Measurements from ENCODE around the gene FTSJ1. TPM values are rescaled to one million over a fixed set of nuclear protein-coding genes. Genes with fewer than 3 reads are reported as not detected.

Gene FTSJ1
- total RNA-seq, 5 donors from 2014 or later (not counting 1 experiment from before 2014, with no cell fraction given), result 51.4 to 64.9 (median 56.8) TPM

DNA sequence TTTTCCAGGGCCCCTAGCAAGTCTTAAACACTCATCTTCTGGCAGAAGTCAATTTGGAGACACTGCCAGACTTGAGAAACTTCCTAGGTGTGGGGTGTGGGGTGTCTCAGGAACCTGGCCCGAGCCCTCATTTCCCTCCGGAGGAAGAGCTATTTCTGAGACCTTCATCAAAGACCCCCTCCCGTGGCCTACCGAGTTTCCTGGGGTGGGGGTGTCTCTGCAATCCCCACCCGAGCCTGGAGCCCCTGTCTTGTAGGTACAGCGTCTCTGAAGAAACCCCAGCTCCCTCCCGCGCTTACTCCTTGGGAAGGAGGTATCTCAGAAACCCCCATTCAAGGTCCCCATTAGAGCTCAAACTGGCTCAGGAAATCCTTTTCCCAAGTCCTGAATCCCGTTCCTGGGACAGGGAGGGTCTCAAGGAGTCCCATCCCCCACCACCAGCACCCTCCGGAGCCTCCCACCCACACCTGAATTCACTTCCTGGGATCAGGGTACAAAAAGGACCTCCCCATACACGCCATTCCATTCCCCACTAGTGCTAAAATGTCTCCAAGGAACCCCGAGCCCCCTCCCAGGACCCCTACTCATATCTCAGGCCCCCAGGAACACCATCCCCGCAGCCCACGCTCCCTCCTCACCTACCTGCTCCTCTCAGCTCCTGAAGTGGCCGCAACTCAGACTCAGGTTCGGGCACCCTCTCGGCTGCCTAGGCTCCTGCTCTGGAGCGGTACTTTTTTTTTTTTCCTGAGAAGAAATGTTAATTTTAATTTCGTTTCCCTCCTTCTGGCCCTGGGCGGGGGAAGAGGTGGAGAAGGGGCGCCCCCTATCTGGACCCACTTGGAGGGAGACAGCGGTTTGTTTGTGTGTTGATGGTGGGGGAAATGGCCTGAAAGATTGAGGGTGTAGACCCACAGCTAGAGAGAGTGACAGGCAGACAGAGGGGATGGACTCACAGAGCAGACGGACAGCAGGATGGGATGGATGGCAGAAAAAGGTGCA, 7.0 kb upstream of the FTSJ1 start:
- peak in 21 of 35 experiments; percentile 12 to 57 (median 24) for DNase-seq
- peak overlapping the region; percentile 85 to 93 (median 88) for H3K4me3 Mint-ChIP-seq
- H3K36me3 ChIP-seq (ENCODE audit: control insufficient read depth in 2 of 2, extremely low read depth in 1 of 2, insufficient read depth in 1 of 2, low read length in 1 of 2), result no peaks in the 10 kb centered on the region
- peaks cover 0 to 24% of the 10 kb centered on the region in 2 experiments for H3K4me1 ChIP-seq (ENCODE audit: control insufficient read depth in 1 of 2, extremely low read depth in 1 of 2, insufficient read depth in 2 of 2, low read length in 2 of 2)
- H3K27me3 ChIP-seq (replicated peaks in 1 of 2; ENCODE audit: control insufficient read depth in 2 of 2, extremely low read depth in 1 of 2, insufficient read depth in 2 of 2, low read length in 1 of 2), result no peaks in the 10 kb centered on the region
- H3K4me1 Mint-ChIP-seq, result peaks cover 12 to 33% (median 28%) of the 10 kb centered on the region in 3 donors
- peak; percentile 55 to 71 (median 62) for ATAC-seq (replicated peaks in 1 of 4)
- peak overlapping the region; percentile 19 for H3K27ac ChIP-seq (ENCODE audit: low read length)
- no peaks in the 10 kb centered on the region for H3K9me3 Mint-ChIP-seq
- ChIA-PET CTCF (interaction anchor here (0.6 to 0.7 kb wide), 6 partner anchors 21 to 1548 kb away, joined by 3 to 7 read pairs (median 4); partner anchors contain the start of gene SLC35A2 (in 1 of the 2)), POLR2A (interaction anchor here (0.5 to 0.6 kb wide), 2 partner anchors 106 to 1603 kb away, joined by 5 to 7 read pairs; no protein-coding TSS in a partner anchor)
- H3K27me3 Mint-ChIP-seq, result peaks cover 0 to 4% of the 10 kb centered on the region in 2 donors
- peaks cover 13% of the 10 kb centered on the region for H3K36me3 Mint-ChIP-seq
- peak overlapping the region; percentile 68 to 72 for H3K4me3 ChIP-seq (ENCODE audit: control insufficient read depth in 1 of 2, extremely low read depth in 1 of 2, low read length in 1 of 2)
- no peaks in the 10 kb centered on the region for H3K9me3 ChIP-seq
- H3K27ac Mint-ChIP-seq, result peak overlapping the region; percentile 88 to 89
- WGBS (ENCODE audit: insufficient coverage), result no CpG with 5 or more reads among the region's 23 CpGs

- no peak for DNase-seq
- ATAC-seq (replicated peaks in 1 of 4), result no peak
- Mint-ChIP-seq H3K4me3 (peak within 1 kb of the TSS; percentile 85 to 93 (median 88)), H3K27ac (peak within 1 kb of the TSS; percentile 88 to 89), H3K9me3 (no peaks in the 10 kb centered on the region), H3K27me3 (peaks cover 0 to 4% of the 10 kb centered on the region in 2 donors), H3K36me3 (peaks cover 6% of the 10 kb centered on the region), H3K4me1 (peaks cover 11 to 32% (median 28%) of the 10 kb centered on the region in 3 donors)
- H3K9me3 ChIP-seq, result no peaks in the 10 kb centered on the region
- WGBS (ENCODE audit: insufficient coverage), result no CpG with 5 or more reads among the region's 18 CpGs
- peak within 1 kb of the TSS; percentile 19 for H3K27ac ChIP-seq (ENCODE audit: low read length)
- peaks cover 0 to 23% of the 10 kb centered on the region in 2 experiments for H3K4me1 ChIP-seq (ENCODE audit: control insufficient read depth in 1 of 2, extremely low read depth in 1 of 2, insufficient read depth in 2 of 2, low read length in 2 of 2)
- no peaks in the 10 kb centered on the region for H3K27me3 ChIP-seq (replicated peaks in 1 of 2; ENCODE audit: control insufficient read depth in 2 of 2, extremely low read depth in 1 of 2, insufficient read depth in 2 of 2, low read length in 1 of 2)
- no peaks in the 10 kb centered on the region for H3K36me3 ChIP-seq (ENCODE audit: control insufficient read depth in 2 of 2, extremely low read depth in 1 of 2, insufficient read depth in 1 of 2, low read length in 1 of 2)
- peak within 1 kb of the TSS; percentile 68 to 72 for H3K4me3 ChIP-seq (ENCODE audit: control insufficient read depth in 1 of 2, extremely low read depth in 1 of 2, low read length in 1 of 2)
- ChIA-PET CTCF (no interaction called here), POLR2A (no interaction called here)
These were observed 5.7 kb upstream of the FTSJ1 start, which contains the start of gene SLC38A5 for GRCh38 chrX:48470110-48470832. Gene SLC38A5 (minus strand): TSS chrX:48470260. CDS start chrX:48467924, 2,336 bp downstream.

DNA sequence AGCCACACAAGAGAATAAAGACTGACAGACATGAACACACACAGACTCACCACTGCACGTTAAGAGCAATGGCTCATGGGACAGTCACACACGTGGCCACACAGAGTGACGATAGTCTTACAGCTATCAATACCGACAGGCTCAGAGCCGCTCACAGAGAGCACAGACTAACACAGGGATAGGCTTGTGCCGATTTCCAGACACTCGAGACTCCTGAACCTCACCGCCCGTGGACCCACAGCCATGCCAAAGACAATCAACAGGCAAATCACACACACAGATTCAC, 5.2 kb upstream of the FTSJ1 start:
- Histone ChIP-seq H3K36me3 (ENCODE audit: control insufficient read depth in 2 of 2, extremely low read depth in 1 of 2, insufficient read depth in 1 of 2, low read length in 1 of 2) (no peaks in the 10 kb centered on the region), H3K4me1 (ENCODE audit: control insufficient read depth in 1 of 2, extremely low read depth in 1 of 2, insufficient read depth in 2 of 2, low read length in 2 of 2) (peaks cover 0 to 22% of the 10 kb centered on the region in 2 experiments), H3K9me3 (no peaks in the 10 kb centered on the region), H3K27me3 (replicated peaks in 1 of 2; ENCODE audit: control insufficient read depth in 2 of 2, extremely low read depth in 1 of 2, insufficient read depth in 2 of 2, low read length in 1 of 2) (no peaks in the 10 kb centered on the region), H3K27ac (ENCODE audit: low read length) (no peak overlapping the region), H3K4me3 (ENCODE audit: control insufficient read depth in 1 of 2, extremely low read depth in 1 of 2, low read length in 1 of 2) (no peak overlapping the region)
- peaks cover 1% of the 10 kb centered on the region for H3K36me3 Mint-ChIP-seq
- H3K27me3 Mint-ChIP-seq, result peaks cover 0 to 4% of the 10 kb centered on the region in 2 donors
- ATAC-seq (replicated peaks in 1 of 4) (no peak), DNase-seq (no peak)
- ChIA-PET CTCF (no interaction called here), POLR2A (no interaction called here)
- H3K27ac Mint-ChIP-seq, result no peak overlapping the region
- no peaks in the 10 kb centered on the region for H3K9me3 Mint-ChIP-seq
- H3K4me1 Mint-ChIP-seq, result peaks cover 14 to 31% (median 28%) of the 10 kb centered on the region in 3 donors
- no peak overlapping the region for H3K4me3 Mint-ChIP-seq
- 98% methylated on average over 5 of the region's 9 CpGs for whole genome bisulfite sequencing (ENCODE audit: insufficient coverage)

DNA sequence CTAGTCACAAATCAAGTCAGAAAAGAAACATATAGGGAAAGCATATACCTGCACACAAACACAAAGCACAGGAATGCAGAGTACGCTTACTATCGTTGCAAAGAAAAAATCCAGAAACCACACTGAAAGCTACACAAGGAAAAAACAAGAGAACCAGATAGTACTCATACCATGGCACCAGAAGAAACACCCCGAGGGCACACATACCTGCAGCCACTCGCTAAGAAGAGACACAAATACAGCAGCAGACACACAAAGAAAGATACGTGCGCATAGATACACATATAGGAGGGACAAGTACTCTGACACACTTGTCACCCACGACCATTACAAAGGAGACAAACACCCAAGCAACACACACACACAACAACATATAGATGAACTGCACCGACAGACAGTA, 4.5 kb upstream of the FTSJ1 start:
- ChIA-PET POLR2A (interaction anchor here in 1 of 2 donors (0.6 kb wide), 1 partner anchor 110 kb away, joined by 7 read pairs; no protein-coding TSS in a partner anchor), CTCF (no interaction called here)
- Histone ChIP-seq H3K4me3 (ENCODE audit: control insufficient read depth in 1 of 2, extremely low read depth in 1 of 2, low read length in 1 of 2) (no peak overlapping the region), H3K27me3 (replicated peaks in 1 of 2; ENCODE audit: control insufficient read depth in 2 of 2, extremely low read depth in 1 of 2, insufficient read depth in 2 of 2, low read length in 1 of 2) (no peaks in the 10 kb centered on the region), H3K4me1 (ENCODE audit: control insufficient read depth in 1 of 2, extremely low read depth in 1 of 2, insufficient read depth in 2 of 2, low read length in 2 of 2) (peaks cover 0 to 24% of the 10 kb centered on the region in 2 experiments), H3K9me3 (no peaks in the 10 kb centered on the region), H3K27ac (ENCODE audit: low read length) (no peak overlapping the region), H3K36me3 (ENCODE audit: control insufficient read depth in 2 of 2, extremely low read depth in 1 of 2, insufficient read depth in 1 of 2, low read length in 1 of 2) (no peaks in the 10 kb centered on the region)
- Mint-ChIP-seq H3K9me3 (no peaks in the 10 kb centered on the region), H3K27ac (no peak overlapping the region), H3K27me3 (peaks cover 0 to 4% of the 10 kb centered on the region in 2 donors), H3K4me3 (no peak overlapping the region), H3K4me1 (peaks cover 13 to 34% (median 32%) of the 10 kb centered on the region in 3 donors), H3K36me3 (no peaks in the 10 kb centered on the region)
- WGBS (ENCODE audit: insufficient coverage), result no CpG with 5 or more reads among the region's 8 CpGs
- DNase-seq (no peak), ATAC-seq (replicated peaks in 1 of 4) (no peak)

GRCh38 chrX:48472225-48472624, 3.8 kb upstream of the FTSJ1 start:
- no peak overlapping the region for H3K4me3 Mint-ChIP-seq
- ATAC-seq (replicated peaks in 1 of 4) (no peak), DNase-seq (no peak)
- peaks cover 4 to 25% of the 10 kb centered on the region in 2 experiments for H3K4me1 ChIP-seq (ENCODE audit: control insufficient read depth in 1 of 2, extremely low read depth in 1 of 2, insufficient read depth in 2 of 2, low read length in 2 of 2)
- no peak overlapping the region for H3K4me3 ChIP-seq (ENCODE audit: control insufficient read depth in 1 of 2, extremely low read depth in 1 of 2, low read length in 1 of 2)
- no peaks in the 10 kb centered on the region for H3K9me3 ChIP-seq
- no peak overlapping the region for H3K27ac ChIP-seq (ENCODE audit: low read length)
- H3K4me1 Mint-ChIP-seq, result peaks cover 19 to 37% (median 33%) of the 10 kb centered on the region in 3 donors
- ChIA-PET POLR2A (no interaction called here), CTCF (no interaction called here)
- H3K36me3 ChIP-seq (ENCODE audit: control insufficient read depth in 2 of 2, extremely low read depth in 1 of 2, insufficient read depth in 1 of 2, low read length in 1 of 2), result no peaks in the 10 kb centered on the region
- no peaks in the 10 kb centered on the region for H3K27me3 ChIP-seq (replicated peaks in 1 of 2; ENCODE audit: control insufficient read depth in 2 of 2, extremely low read depth in 1 of 2, insufficient read depth in 2 of 2, low read length in 1 of 2)
- H3K27ac Mint-ChIP-seq, result no peak overlapping the region
- peaks cover 0 to 12% of the 10 kb centered on the region in 2 donors for H3K27me3 Mint-ChIP-seq
- no peaks in the 10 kb centered on the region for H3K9me3 Mint-ChIP-seq
- H3K36me3 Mint-ChIP-seq, result peaks cover 4% of the 10 kb centered on the region
- WGBS (ENCODE audit: insufficient coverage), result 100% methylated on average over 1 of the region's 9 CpGs
